Fibroblast of villous mesenchyme (primary cell): ENCODE data around the gene CALY. TPM values are rescaled to one million over a fixed set of nuclear protein-coding genes. Genes with fewer than 3 reads are reported as not detected.

Experiments
- DNase-seq: peaks from one replicate; pipeline ENCODE4 v3.0.0-alpha.2; 2010; ENCODE audit warnings: low read depth
- H3K4me3 ChIP-seq: 2 replicates; pipeline ENCODE4 v1.5.1; 2011; ENCODE audit warnings: low read depth, mild to moderate bottlenecking, low read length
- total RNA-seq: library from RNA; depleted of rRNA; stranded (reverse); fragments of >200 nt; gene quantifications from 2 replicates; pipeline ENCODE4 v1.2.3, GENCODE V29; 2012
- TF ChIP-seq, protein P1 (sequence below): IDR thresholded peaks from 2 replicates; pipeline ENCODE4 v1.5.1; 2012; ENCODE audit warnings: low read depth, mild to moderate bottlenecking, low read length; ENCODE audit not compliant: insufficient read depth

The CALY gene
- total RNA-seq, 1 donor, result not detected

DNA sequence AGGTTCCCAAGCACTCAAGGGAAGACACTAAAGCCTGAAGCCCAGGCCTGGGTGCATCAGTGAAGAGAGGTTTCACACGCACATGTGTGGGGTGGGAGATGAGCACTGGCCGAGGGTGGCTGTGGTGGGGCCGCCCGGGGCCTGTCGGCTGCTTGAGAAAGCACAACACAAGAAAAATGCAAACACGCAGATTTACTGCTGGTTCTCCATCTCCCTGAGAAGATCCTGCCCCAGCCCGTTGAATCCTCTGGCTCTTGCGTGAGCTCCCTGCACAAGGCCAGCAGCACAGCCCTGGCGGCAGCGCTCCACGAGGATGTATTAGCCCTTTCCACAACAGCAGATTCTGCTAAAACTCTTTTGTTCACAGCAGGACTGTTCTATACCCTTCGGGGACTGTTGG, 21.8 kb downstream of the CALY start:
- TF ChIP-seq, protein P1, sequence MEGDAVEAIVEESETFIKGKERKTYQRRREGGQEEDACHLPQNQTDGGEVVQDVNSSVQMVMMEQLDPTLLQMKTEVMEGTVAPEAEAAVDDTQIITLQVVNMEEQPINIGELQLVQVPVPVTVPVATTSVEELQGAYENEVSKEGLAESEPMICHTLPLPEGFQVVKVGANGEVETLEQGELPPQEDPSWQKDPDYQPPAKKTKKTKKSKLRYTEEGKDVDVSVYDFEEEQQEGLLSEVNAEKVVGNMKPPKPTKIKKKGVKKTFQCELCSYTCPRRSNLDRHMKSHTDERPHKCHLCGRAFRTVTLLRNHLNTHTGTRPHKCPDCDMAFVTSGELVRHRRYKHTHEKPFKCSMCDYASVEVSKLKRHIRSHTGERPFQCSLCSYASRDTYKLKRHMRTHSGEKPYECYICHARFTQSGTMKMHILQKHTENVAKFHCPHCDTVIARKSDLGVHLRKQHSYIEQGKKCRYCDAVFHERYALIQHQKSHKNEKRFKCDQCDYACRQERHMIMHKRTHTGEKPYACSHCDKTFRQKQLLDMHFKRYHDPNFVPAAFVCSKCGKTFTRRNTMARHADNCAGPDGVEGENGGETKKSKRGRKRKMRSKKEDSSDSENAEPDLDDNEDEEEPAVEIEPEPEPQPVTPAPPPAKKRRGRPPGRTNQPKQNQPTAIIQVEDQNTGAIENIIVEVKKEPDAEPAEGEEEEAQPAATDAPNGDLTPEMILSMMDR, result no peak
- peak; percentile 19 for DNase-seq
- no peak overlapping the region for H3K4me3 ChIP-seq

DNA sequence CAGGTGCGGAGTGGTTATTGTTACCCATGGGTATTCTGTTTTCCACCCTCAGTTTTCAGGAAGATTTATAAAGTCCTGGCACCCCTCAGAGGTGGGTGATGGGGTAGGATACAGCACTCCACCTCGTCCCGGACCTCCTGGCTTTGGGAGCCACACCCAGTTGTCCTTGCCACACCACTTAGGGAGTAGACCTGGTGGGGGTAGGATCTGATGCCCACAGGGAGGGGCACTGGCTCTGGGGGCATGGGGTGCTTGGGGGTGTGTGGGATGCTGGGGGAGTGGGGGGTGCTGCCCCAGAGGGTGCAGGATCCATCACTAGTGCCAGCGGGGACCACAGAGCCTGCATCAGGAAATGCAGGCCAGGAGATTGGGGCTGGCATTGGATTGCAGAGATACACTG, 23.5 kb downstream of the CALY start:
- TF ChIP-seq, protein P1, result no peak
- H3K4me3 ChIP-seq, result no peak overlapping the region
- DNase-seq, result no peak

DNA sequence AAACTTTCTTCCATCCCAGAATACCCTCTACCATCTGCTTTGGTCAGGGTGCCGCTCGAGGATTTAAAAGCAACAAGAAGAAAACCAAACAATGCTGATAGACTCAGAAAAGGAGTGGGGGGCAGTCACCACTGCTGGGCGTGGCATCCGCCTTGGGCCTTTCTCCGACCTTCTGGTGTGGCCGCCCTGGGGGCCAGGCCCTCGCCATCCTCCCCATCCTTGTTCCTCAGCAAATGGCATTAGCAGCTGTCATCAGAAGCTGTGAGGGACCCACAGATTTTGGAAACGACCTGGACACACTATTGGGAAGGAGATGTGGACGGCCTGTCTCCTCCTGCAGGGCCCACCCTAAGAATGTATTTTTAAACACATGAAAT, 23.9 kb downstream of the CALY start:
- no peak for DNase-seq
- TF ChIP-seq, protein P1, result no peak
- no peak overlapping the region for H3K4me3 ChIP-seq

DNA sequence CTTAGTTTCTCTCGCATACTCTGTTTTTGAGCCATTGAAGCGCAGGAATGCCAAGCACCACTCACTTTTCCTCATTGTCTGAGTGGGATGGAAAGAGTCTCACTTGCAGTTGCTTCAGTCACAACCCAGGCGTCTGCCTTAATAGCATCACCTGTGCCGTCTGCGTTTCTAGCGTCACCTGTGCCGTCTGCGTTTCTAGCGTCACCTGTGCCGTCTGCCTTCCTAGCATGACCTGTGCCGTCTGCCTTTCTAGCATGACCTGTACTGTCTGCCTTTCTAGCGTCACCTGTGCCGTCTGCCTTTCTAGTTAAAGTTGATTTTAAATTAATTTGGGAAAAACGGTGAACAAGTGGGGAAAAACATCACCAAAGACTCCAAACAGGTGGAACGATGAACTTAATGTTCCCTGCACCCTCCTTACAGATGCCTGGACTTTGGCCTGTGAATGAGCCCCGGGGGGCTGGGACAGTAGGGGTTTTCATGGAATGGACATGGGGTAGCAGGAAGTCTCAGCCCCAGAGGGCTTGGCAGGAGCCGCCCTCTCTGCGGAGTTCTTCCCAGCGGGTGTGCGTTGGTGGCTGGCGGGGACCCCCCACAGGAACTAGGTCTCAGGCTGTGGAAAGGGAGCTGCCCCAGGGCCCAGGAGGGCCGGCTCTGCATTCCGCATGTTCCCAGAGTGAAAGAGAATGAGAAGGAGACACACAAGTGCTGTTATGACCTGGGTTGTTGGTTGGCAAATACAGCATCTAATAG, 24.5 kb downstream of the CALY start:
- no peak overlapping the region for H3K4me3 ChIP-seq
- no peak for DNase-seq
- TF ChIP-seq, protein P1, result no peak

DNA sequence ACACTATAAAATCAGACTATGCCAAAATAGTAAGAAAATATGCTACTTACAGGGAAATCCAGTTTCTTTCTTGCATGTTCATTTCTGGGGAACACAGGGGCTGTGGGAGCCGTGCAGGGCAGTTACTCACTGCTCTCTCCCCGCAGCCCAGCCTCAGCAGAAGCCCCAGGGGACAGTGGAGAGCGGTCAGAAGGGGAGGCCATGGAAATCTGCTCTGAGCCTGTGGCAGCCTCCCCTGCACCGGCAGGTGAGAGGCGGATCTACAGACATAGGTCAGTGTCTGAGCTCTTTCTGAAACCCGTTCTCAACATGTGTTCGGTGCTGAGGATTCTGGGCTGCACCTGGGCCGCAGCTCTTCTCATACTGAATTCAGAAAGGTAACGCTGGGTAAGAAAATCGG, 25.1 kb downstream of the CALY start:
- DNase-seq, result no peak
- H3K4me3 ChIP-seq, result no peak overlapping the region
- TF ChIP-seq, protein P1, result no peak

DNA sequence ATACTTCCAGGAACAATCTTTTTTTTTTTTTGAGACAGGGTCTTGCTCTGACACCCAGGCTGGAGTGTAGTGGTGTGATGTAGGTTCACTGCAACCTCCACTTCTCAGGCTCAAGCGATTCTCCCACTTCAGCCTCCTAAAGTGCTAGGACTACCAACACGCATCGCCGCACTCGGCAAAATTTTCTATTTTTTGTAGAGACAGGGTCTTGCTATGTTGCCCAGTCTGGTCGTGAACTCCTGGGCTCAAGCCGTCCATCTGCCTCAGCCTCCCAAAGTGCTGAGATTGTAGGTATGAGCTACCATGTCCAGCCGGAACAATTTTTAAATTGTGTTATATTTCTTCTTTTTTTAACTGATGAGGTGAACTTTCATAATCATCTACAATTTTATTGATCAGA, 25.9 kb downstream of the CALY start:
- DNase-seq, result no peak
- no peak overlapping the region for H3K4me3 ChIP-seq

DNA sequence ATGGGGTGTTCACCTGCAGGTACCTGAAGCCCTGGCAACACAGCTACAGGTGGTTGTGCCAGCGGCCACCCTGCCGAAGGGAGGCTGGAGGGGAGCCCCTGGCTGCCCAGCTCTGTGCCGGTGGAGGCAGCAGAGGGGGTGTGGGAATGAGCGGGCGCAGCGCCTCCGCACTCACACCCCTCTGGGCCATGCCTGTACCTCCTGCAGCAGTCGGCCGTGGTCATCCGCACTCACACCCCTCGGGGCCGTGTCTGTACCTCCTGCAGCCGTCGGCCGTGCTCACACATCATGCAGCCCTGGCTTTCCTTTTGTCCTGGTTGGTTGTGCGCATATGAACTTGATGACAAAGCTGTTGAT, 26.3 kb downstream of the CALY start:
- DNase-seq, result no peak
- no peak overlapping the region for H3K4me3 ChIP-seq
- TF ChIP-seq, protein P1, result no peak

More for the DNA sequence above, 25.9 kb downstream of the CALY start:
- TF ChIP-seq, protein P1, result no peak
